ENCODE data around the gene PAOX. TPM values are rescaled to one million over a fixed set of nuclear protein-coding genes. Genes with fewer than 3 reads are reported as not detected.
A peak's percentile ranks its signal among the peaks of the same experiment; 100 is the strongest.

Gene PAOX
- total and polyA plus RNA-seq, 2 of the 13 experiments (the other 11 are each of a cell fraction or from before 2014, with no cell fraction given): 0.49 to 0.77 TPM

GRCh38 chr10:133353202-133353959 lies 25.7 kb upstream of the PAOX start (continued):
- TF ChIP-seq MLX (CRISPR knock-in tag; IDR thresholded peaks at IDR 0.05) (no peak), POLR2A (IDR thresholded peaks at IDR 0.05; ENCODE audit: insufficient read depth in 1 of 2, low read depth in 2 of 2, low read length in 2 of 2) (peak in 1 of 2 experiments; percentile 36; a peak in 1 of 4 replicates), MAX (IDR thresholded peaks at IDR 0.05) (0 out of 2 replicates have a peak, but pooled peaks have one; percentile 21), BCL3 (CRISPR knock-in tag; IDR thresholded peaks at IDR 0.05) (0 out of 2 replicates have a peak, but pooled peaks have one; percentile 23), AGO2 (optimal IDR thresholded peaks at IDR 0.05; ENCODE audit: low read depth, low read length) (peak; percentile 99), MBNL3 (CRISPR knock-in tag; conservative IDR thresholded peaks at IDR 0.05) (no peak), POLR2AphosphoS5 (IDR thresholded peaks at IDR 0.05; ENCODE audit: low read depth, low read length) (peak; percentile 30), ZNF230 (CRISPR knock-in tag; IDR thresholded peaks at IDR 0.05) (no peak), ATRX (CRISPR knock-in tag; IDR thresholded peaks at IDR 0.05; ENCODE audit: borderline replicate concordance) (no peak), CSRNP2 (CRISPR knock-in tag; conservative IDR thresholded peaks at IDR 0.05; ENCODE audit: low read depth) (no peak), AGO1 (IDR thresholded peaks at IDR 0.05; ENCODE audit: low read depth, low read length, poor library complexity, severe bottlenecking) (peak; percentile 98), IRF2 (CRISPR knock-in tag; IDR thresholded peaks at IDR 0.05) (no peak), TRAFD1 (CRISPR knock-in tag; IDR thresholded peaks at IDR 0.05; ENCODE audit: borderline replicate concordance) (no peak), ZNF10 (CRISPR knock-in tag; IDR thresholded peaks at IDR 0.05; ENCODE audit: borderline replicate concordance, low read depth) (no peak), CAMTA2 (CRISPR knock-in tag; IDR thresholded peaks at IDR 0.05; ENCODE audit: borderline replicate concordance) (no peak)

Data from HepG2 (cell line).